ENCODE measurements around the gene OPN1MW.
"Not testable (repeated sequence)": the region's sequence is repeated elsewhere in the genome, so short reads cannot be mapped to it uniquely, and the experiment has no call there.

OPN1MW gene

GRCh38 chrX:154196466-154196865 lies 14.1 kb downstream of the OPN1MW start:
- DNase-seq (ENCODE audit: extremely low spot score, insufficient read length, low read depth); FAIRE-seq: not testable (repeated sequence)

GRCh38 chrX:154209670-154210418 lies 27.4 kb downstream of the OPN1MW start:
- FAIRE-seq; DNase-seq (ENCODE audit: extremely low spot score, insufficient read length, low read depth): not testable (repeated sequence)

GRCh38 chrX:154211057-154211456 lies 28.7 kb downstream of the OPN1MW start:
- not testable (repeated sequence) for FAIRE-seq; DNase-seq (ENCODE audit: extremely low spot score, insufficient read length, low read depth)

- not testable (repeated sequence) for DNase-seq (ENCODE audit: extremely low spot score, insufficient read length, low read depth); FAIRE-seq
These were observed 29.1 kb downstream of the OPN1MW start for GRCh38 chrX:154211499-154211898.

DNA sequence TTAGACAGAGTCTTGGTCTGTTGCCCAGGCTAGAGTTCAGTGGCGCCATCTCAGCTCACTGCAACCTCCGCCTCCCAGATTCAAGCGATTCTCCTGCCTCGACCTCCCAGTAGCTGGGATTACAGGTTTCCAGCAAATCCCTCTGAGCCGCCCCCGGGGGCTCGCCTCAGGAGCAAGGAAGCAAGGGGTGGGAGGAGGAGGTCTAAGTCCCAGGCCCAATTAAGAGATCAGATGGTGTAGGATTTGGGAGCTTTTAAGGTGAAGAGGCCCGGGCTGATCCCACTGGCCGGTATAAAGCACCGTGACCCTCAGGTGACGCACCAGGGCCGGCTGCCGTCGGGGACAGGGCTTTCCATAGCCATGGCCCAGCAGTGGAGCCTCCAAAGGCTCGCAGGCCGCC lies 37.1 kb downstream of the OPN1MW start, which contains the start of gene OPN1MW2:
Gene OPN1MW2 (plus strand): TSS at position 301 of the 400 bp plus-strand sequence. CDS start 60 bp downstream, at position 361.
- not testable (repeated sequence) for FAIRE-seq; DNase-seq (ENCODE audit: extremely low spot score, insufficient read length, low read depth)

DNA sequence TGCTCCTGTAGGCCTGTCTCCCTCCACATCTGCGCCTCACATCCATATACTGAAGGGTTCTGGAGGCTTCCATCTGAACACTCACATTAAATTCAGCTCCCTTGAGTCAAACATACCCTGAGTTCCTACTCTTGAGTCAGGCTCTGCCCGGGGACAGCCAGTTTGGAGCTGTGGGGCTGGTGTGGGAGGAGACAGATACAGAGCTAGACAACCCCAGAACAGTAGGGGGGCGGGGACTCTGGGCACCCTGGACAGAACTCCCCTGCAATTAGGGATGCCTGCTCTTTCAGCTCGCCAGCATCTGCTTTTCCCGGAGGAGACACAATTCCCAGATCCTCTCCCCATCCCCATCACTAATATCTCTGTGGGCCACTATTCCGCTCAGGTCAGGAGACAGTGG lies 42.9 kb downstream of the OPN1MW start:
- not testable (repeated sequence) for FAIRE-seq

DNA sequence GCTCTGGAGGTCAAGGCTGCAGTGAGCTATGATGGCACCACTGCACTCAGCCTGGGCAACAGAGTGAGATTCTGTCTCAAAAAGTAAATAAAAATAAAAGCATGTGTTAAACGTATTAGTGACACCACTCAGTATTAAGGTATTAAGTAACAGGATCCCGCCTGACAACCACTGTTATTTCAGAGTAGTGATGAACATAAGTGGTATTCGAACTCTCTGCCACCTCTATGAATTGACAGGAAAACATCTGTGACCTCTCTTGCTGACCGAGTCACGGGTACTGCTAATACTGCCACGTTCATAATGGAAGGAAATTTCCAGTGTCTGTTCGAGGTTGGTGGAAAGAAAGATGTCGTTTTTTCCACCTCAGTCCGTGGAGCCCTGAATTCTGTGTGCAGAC lies 44.3 kb downstream of the OPN1MW start:
- not testable (repeated sequence) for DNase-seq (ENCODE audit: extremely low spot score, insufficient read length, low read depth); FAIRE-seq

More for the DNA sequence above, 42.9 kb downstream of the OPN1MW start:
- DNase-seq (ENCODE audit: extremely low spot score, insufficient read length, low read depth): not testable (repeated sequence)

GRCh38 chrX:154231443-154231842 lies 49.0 kb downstream of the OPN1MW start:
- FAIRE-seq; DNase-seq (ENCODE audit: extremely low spot score, insufficient read length, low read depth): not testable (repeated sequence)

DNA sequence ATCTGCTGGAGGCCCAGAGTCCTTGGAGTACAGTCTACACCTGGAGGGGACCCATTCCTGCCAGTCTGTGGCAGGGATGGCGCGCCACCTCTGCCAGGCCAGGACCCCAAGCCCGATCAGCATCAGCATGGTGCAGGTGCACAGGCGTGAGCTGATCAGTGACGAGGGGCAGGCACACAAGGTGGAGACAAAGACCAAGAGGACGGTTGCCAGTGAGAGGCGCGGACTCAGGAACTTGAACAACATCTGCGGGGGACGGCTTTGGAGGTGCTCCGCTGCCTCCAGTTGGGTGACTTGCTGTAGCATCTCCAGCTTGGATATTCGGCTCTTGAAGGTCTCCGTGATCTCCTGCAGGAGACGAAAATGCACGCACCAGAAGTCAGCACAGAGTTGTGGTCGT lies 51.2 kb downstream of the OPN1MW start:
- not testable (repeated sequence) for FAIRE-seq; DNase-seq (ENCODE audit: extremely low spot score, insufficient read length, low read depth)

GRCh38 chrX:154238939-154239559 lies 56.7 kb downstream of the OPN1MW start:
- DNase-seq (ENCODE audit: extremely low spot score, insufficient read length, low read depth); FAIRE-seq: not testable (repeated sequence)

- FAIRE-seq: not testable (repeated sequence)
These were observed 57.6 kb downstream of the OPN1MW start for GRCh38 chrX:154239982-154240503.

More at GRCh38 chrX:154239982-154240503, 57.6 kb downstream of the OPN1MW start:
- DNase-seq (ENCODE audit: extremely low spot score, insufficient read length, low read depth): not testable (repeated sequence)
